AG04450 (cell line): ENCODE measurements around the gene GAL. TPM values are rescaled to one million over a fixed set of nuclear protein-coding genes. Genes with fewer than 3 reads are reported as not detected.

ENCODE experiments used
- CTCF ChIA-PET: fragments of 300-600, 350-600 bp; formaldehyde crosslinking; extraction: SDS; loops from one replicate; lab custom pipeline; 2022; ENCODE audit warnings: antibody characterized with exemption, inconsistent platforms; lab: Charles Lee
- POLR2A ChIA-PET: fragments of 350-600 bp; formaldehyde crosslinking; extraction: SDS; loops from one replicate; lab custom pipeline; 2021; ENCODE audit warnings: antibody characterized with exemption, inconsistent platforms; lab: Yijun Ruan, JAX
- DNase-seq: peaks from one replicate; pipeline ENCODE4 v3.0.0-alpha.2; 2011; ENCODE audit warnings: low read depth, low spot score
- H3K27ac ChIP-seq: one replicate; pipeline ENCODE4 v1.5.1; 2012; ENCODE audit warnings: low read depth, low read length, control low read depth
- H3K27me3 ChIP-seq: one replicate; pipeline ENCODE4 v1.6.0; 2012; ENCODE audit warnings: low read length; ENCODE audit not compliant: control insufficient read depth, insufficient read depth
- H3K4me3 ChIP-seq: 2 replicates; pipeline ENCODE4 v1.5.1; 2011; ENCODE audit warnings: mild to moderate bottlenecking, low read depth, low read length, control low read depth
- H3K9me3 ChIP-seq: 2 replicates; pipeline ENCODE4 v1.5.1; 2012; ENCODE audit warnings: low read length; ENCODE audit not compliant: control insufficient read depth, insufficient read depth
- CTCF ChIP-seq: IDR thresholded peaks from 2 replicates; pipeline ENCODE4 v1.5.1; 2011; ENCODE audit warnings: low read depth, low read length, control low read depth, inconsistent platforms
- polyA plus RNA-seq: library from polyadenylated mRNA; depleted of rRNA; stranded (reverse); fragments of >200 nt; gene quantifications from 2 replicates; pipeline ENCODE4 v1.2.3, GENCODE V29; 2011

The GAL gene
- polyA plus RNA-seq, 1 experiment, result 1.9 TPM

DNA sequence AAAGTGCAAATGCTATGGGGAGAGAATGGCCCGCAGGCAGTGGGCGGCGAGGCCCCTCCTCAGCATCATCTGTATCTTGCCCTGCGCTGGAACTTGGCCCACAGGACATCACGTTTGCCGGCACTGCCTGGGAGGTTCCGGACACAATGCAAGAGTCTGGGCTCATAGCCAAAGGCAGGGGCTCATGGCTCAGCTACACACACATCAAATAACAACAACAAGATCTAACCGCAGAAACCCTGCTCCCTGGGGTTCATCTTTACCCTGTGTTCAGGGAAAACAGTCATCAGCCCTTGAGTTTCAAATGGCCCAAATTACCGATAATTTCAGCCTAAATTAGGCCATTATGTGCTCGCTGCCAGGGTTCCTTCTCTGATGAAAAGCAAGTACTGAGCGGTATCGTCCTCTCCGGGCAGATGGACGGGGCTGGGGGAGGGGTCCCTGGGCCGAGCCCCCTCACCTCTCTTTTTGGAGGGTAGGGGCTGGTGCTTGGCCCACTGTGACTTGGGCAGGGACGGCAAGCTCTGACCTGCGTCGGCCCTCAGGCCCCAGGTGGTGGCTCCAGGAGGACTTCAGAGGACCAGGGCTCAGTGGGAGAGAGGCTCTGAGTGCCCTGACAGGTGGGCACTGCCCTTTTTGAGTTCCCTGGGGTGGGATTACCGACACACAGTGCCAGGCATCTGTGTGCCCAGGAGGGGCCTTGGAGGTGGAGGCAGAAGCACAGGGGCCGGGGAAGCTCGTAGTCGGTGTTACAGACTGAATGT, 25.0 kb upstream of the GAL start:
- Histone ChIP-seq H3K9me3 (peaks cover 35% of the 10 kb centered on the region), H3K27ac (peak overlapping the region; percentile 57), H3K27me3 (peaks cover 39% of the 10 kb centered on the region), H3K4me3 (no peak overlapping the region)
- peak; percentile 90 for DNase-seq
- CTCF ChIA-PET, result interaction anchor here (0.5 kb wide), 1 partner anchor 18 kb away, joined by 3 read pairs; no protein-coding TSS in a partner anchor
- no peak for TF ChIP-seq CTCF
- POLR2A ChIA-PET, result interaction anchor here (2.1 kb wide), 1 partner anchor 18 kb away, joined by 6 read pairs; no protein-coding TSS in a partner anchor

DNA sequence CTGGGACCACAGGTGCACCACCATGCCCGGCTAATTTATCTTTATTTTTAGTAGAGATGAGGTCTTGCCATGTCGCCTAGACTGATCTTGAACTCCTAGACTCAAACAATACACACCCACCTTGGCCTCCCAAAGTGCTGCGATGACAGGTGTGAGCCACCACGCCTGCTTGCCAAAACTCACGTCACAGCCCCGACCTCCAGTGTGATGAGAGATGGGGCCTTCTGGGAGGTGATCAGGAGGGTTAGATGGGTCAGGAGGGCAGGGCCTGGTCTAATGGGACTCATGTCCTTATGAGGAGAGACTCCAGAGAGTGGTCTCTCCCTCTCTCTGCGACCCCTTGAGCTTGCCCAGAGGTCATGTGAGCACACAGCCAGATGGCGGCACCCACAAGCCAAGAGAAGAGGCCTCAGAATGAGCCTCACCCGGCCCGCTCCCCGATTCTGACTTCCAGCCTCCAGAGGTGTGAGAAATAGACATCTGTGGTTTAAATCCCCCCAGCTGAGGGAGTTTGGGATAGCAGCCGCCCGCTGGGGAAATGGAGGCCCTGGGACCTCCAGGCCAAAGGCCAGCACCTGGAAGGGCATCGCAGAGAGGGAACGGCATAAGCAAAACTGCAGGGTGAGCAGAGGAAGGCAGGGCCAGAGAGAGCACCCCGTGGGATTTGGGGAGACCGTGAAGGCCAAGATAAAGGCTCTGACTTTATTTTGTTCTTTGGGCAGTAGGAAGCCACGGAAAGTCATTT, 24.1 kb upstream of the GAL start:
- CTCF ChIA-PET, result no interaction called here
- Histone ChIP-seq H3K27me3 (peaks cover 36% of the 10 kb centered on the region), H3K9me3 (peaks cover 30% of the 10 kb centered on the region), H3K4me3 (no peak overlapping the region), H3K27ac (no peak overlapping the region)
- no peak for TF ChIP-seq CTCF
- DNase-seq, result no peak
- POLR2A ChIA-PET, result interaction anchor here (2.1 kb wide), 1 partner anchor 17 kb away, joined by 6 read pairs; no protein-coding TSS in a partner anchor

- Histone ChIP-seq H3K27ac (no peak overlapping the region), H3K9me3 (peaks cover 23% of the 10 kb centered on the region), H3K4me3 (no peak overlapping the region), H3K27me3 (peaks cover 30% of the 10 kb centered on the region)
- DNase-seq, result no peak
- CTCF ChIA-PET, result no interaction called here
- TF ChIP-seq CTCF, result no peak
- POLR2A ChIA-PET, result no interaction called here
Measured at GRCh38 chr11:68661014-68661413, 23.3 kb upstream of the GAL start.

- ChIA-PET POLR2A (no interaction called here), CTCF (no interaction called here)
- TF ChIP-seq CTCF, result no peak
- no peak overlapping the region for H3K27ac ChIP-seq
- H3K4me3 ChIP-seq, result no peak overlapping the region
- H3K27me3 ChIP-seq, result peaks cover 32% of the 10 kb centered on the region
- peaks cover 23% of the 10 kb centered on the region for H3K9me3 ChIP-seq
- DNase-seq, result no peak
Measured at GRCh38 chr11:68661697-68662603, 22.4 kb upstream of the GAL start.
